Kasumi-1 (cell line): ENCODE results near the gene SNAI3.

Experiments used
- DNase-seq, 2 experiments: peaks; one replicate each; lab custom pipeline; 2025; lab: John Stamatoyannopoulos, UW

SNAI3 gene

GRCh38 chr16:88686439-88687253 is at the start of gene SNAI3:
SNAI3 (minus strand) TSS chr16:88686507; CDS start chr16:88686406, 101 bp downstream.
- DNase-seq = peak; percentile 56 to 58

DNA sequence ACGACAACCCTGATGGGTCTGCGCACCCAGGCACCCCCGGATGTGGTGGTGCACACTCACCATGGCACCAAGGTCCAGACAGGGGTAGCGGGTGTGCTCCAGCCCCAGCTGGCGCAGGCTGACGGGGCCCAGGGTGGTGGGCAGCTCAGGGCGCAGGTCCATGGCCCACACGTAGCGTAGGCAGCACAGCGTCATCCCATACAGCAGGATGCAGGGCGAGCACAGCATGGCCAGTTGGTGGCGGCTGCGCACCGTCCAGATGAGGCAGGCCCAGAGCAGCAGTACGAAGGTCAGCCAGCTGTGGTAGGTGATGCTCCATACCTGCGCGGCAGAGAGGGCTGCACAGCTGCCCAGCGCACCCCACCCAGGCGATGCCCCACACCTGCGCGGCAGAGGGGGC is 49.8 kb upstream of the SNAI3 start:
- DNase-seq = no peak

- no peak for DNase-seq
Measured at GRCh38 chr16:88735616-88736015, 49.3 kb upstream of the SNAI3 start.

DNA sequence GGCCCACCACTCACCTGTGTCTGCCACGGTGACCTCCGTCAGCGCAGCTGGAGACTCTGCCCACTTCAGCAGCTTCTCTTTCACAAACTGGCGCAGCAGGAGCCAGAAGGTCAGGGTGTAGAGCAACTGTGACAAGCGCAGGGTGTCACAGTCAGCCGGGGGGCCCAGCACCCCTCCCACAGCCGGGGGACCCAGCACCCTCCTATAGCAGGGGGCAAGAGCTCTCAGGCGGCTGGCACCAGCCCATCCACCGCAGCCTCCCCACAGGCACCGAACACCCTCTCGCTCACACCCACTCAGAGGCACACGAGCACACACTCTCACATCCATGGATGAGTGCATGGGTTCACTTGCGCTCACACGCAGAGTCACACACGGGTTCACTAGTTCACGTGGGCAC is 48.8 kb upstream of the SNAI3 start:
- no peak for DNase-seq

- no peak for DNase-seq
Measured at GRCh38 chr16:88734361-88734728, 48.0 kb upstream of the SNAI3 start.

GRCh38 chr16:88733630-88734360 is 47.5 kb upstream of the SNAI3 start:
- no peak for DNase-seq

DNA sequence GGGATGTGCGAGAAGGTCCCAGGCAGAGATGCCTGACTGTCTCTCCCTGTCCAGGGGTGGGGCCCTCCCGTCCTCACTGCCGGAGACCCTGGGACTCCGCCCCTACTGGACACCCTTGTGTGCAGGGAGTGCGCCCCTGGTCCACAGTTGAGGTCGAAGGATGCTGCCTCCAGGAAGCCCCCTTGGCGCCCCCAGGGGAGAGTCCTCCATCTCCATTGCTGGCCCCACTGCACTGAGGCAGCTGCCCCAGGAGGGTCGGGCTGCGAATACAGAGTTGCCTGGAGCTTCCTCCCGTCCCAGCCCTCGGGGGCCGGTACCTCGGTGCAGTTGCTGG is 46.6 kb upstream of the SNAI3 start:
- DNase-seq = no peak

- DNase-seq = no peak
Measured at GRCh38 chr16:88732172-88732960, 46.1 kb upstream of the SNAI3 start.

DNA sequence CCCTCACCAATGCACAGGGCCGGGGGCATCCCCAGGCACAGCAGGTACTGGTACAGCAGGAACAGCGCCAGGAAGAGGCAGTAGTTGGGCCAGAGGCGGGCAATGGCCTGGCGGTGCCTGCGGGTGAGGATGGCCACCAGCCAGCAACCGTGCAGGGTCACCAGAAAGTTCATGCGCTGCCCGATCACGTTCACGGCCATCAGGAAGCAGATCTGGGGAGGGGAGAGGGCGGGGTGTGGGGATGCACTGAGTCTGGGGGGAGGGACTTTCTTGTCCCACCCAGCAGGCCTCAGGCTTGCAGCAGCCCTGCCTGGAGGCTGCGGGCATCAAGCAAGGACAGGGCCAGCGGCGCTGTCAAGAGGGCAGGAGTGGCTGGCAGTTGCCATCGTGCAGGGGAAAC is 45.4 kb upstream of the SNAI3 start:
- DNase-seq = no peak

GRCh38 chr16:88730632-88731607 is 44.6 kb upstream of the SNAI3 start:
- no peak for DNase-seq

- DNase-seq = no peak
Measured at GRCh38 chr16:88727871-88728270, 41.6 kb upstream of the SNAI3 start.

DNA sequence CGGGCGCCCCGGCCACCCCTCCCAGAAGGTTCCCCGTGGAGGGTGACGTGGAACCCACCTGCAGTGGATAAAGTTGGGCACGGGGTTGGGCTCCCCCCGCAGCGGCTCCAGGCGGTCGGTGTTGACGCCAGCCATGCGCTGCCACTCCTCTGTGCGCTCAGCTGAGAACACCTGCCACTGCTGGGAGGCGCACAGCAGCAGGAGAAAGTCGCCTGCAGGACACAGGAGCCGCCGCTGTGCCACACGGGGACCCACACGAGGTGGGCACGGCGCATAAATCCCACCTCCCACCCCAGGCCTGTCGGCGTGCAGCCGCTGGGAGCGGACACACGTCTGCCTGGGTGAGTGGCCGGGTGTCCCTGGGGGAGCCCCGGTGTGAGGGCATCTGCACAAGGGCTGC is 40.7 kb upstream of the SNAI3 start:
- no peak for DNase-seq

DNA sequence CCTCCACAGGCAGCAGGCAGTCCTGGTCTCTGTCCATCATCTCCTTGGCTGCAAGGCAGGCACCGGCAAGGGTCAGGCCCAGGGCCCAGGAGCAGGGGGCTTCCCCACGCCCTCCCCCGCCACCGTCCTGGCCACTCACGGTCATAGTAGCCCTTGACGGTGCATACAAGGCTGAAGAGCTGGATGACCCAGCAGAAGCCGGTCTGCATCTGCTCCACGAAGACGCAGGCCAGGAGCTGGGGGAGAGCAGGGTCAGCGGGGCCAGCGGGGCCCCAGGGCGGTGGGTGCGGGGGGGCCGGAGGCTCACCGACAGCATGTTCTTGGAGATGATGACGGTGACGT is 40.1 kb upstream of the SNAI3 start:
- no peak for DNase-seq

- DNase-seq = no peak
Measured at GRCh38 chr16:88725609-88726407, 39.5 kb upstream of the SNAI3 start.

DNA sequence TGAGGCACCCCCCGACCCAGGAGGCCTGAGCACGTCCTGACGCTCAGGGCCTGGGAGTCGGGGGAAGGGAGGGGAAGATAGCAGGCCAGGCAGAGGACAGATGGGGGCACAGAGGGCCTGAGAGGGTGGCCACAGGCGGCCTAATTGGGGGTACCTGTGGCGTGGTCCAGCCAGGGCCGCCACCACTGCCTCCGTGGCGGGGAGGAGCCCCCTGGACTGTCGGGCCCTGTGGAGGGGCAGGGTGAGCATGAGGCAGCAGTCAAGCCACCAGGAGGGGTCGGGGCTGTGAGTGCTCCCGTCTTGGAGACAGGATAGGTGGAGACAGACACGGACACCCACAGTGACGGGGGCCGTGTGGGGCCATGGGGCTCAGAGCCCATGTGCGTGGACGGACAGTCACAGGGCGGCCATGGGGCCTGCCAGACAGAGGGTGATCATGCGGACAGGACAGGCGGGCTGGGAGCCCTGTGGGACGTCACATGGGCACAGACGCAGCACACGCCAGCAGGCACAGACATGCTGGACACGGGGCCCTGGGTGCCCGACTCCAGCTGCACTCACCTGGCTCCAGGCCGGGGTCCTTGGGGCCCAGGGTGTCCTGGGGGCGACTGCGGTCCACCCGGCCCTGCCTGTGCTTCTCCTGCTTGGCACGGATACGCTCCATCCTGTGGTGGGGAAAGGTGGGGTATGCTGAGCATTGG is 38.7 kb upstream of the SNAI3 start:
- DNase-seq = no peak

DNA sequence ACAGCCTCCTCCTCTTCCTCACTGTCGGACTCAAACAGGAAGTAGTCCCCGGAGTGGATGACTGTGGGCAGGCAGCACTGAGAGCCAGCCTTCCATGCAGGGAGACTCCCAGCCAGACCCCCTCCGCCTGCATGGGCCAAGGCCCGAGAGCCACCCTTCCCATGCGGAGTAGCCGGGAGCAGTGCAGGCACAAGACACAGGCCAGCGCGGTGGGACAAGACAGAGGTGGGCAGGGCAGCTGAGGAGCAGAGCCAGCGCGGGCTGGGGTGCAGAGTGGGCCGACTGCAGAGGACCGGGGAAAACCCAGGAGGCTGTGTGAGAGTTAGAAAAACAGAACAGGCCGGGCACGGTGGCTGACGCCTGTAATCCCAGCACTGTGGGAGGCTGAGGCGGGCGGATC is 37.6 kb upstream of the SNAI3 start:
- DNase-seq = no peak

DNA sequence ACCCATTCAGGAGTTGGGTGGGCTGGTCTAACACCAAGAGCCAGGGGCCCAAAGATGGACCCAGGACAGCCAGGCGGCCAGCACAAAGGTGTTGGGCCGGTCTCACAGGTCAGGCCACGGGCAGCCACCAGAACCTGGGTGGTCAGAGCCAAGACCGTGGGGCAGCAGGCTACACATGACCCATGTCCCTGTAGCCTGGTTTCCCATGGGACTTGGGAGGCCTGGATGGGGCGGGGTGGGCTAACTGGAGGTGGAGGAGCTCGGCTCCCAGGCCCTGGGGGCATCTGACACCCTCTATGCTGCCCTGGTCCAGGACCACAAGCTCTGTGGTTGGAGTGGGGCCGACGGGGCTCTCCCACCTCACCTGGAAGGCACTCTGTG is 37.2 kb upstream of the SNAI3 start:
- DNase-seq = no peak

GRCh38 chr16:88722784-88723506 is 36.6 kb upstream of the SNAI3 start:
- no peak for DNase-seq
